HepG2 (cell line): ENCODE data around the gene SSBP1. TPM values are rescaled to one million over a fixed set of nuclear protein-coding genes. Genes with fewer than 3 reads are reported as not detected.

Source experiments
- ATAC-seq: fragments of 200-7000 bp; cut with Tn5 transposase; 3 replicates; pipeline ENCODE4 v1.9.1; 2020; ENCODE audit warnings: mild to moderate bottlenecking, moderate library complexity
- BruUV-seq: library from RNA; stranded (reverse); fragments of 400-500 nt; replicated peaks from 2 replicates; lab custom pipeline; 2021; lab: Mats Ljungman, UMichigan
- CTCF ChIA-PET: fragments of 300-600 bp; formaldehyde crosslinking; extraction: SDS; loops from one replicate; lab custom pipeline; 2021; ENCODE audit warnings: low total read pairs, inconsistent platforms, low intra/inter-chr PET ratio; lab: Yijun Ruan, JAX
- POLR2A ChIA-PET: fragments of 350-600 bp; sonication (Branson Sonifier 250); formaldehyde crosslinking; loops from one replicate; lab custom pipeline; 2020; ENCODE audit warnings: antibody characterized with exemption, inconsistent platforms; lab: Yijun Ruan, JAX
- DNase-seq: peaks from one replicate; pipeline ENCODE4 v3.0.0-alpha.2; 2015; ENCODE audit warnings: low spot score
- FAIRE-seq: peaks from 3 replicates; lab custom pipeline; 2011; peaks lifted over from hg19 to GRCh38; lab: Jason Lieb, UNC
- H2AFZ ChIP-seq: one replicate; pipeline ENCODE4 v1.6.1; 2011; ENCODE audit warnings: low read length, inconsistent platforms
- H3K27ac ChIP-seq: fragments of 300-600 bp; 3 replicates; pipeline ENCODE4 v1.8.0; 2011; ENCODE audit warnings: mixed run types, mild to moderate bottlenecking, mixed read lengths, low read length, inconsistent platforms; ENCODE audit not compliant: insufficient read depth; ENCODE audit errors: extremely low read length
- H3K27me3 ChIP-seq, 2 experiments: fragments of 200-600 bp in 1 of 2; 2 replicates in 1 of 2; 3 replicates in 1 of 2; pipeline versions ENCODE4 v1.6.0 to v1.8.0; 2011; ENCODE audit warnings: low read length in 2 of 2, mild to moderate bottlenecking in 2 of 2, moderate library complexity in 2 of 2, inconsistent platforms in 1 of 2; ENCODE audit not compliant: insufficient read depth in 2 of 2, control insufficient read depth in 1 of 2
- H3K36me3 ChIP-seq, 2 experiments: fragments of 200-600 bp in 1 of 2; replicated peaks in 1 of 2; 2 replicates in 1 of 2; 3 replicates in 1 of 2; pipeline versions ENCODE4 v1.5.1 to v1.8.0; 2011; ENCODE audit warnings: low read length in 2 of 2, inconsistent platforms in 1 of 2; ENCODE audit not compliant: insufficient read depth in 2 of 2, control insufficient read depth in 1 of 2
- H3K4me1 ChIP-seq: 2 replicates; pipeline ENCODE4 v1.5.1; 2012; ENCODE audit warnings: low read length, inconsistent platforms; ENCODE audit not compliant: insufficient read depth
- H3K4me2 ChIP-seq: 2 replicates; pipeline ENCODE4 v1.6.0; 2011; ENCODE audit warnings: low read depth, low read length, inconsistent platforms
- H3K4me3 ChIP-seq, 3 experiments: fragments of 200-600 bp in 1 of 3; sonication (generic), shearing (Covaris generic) in 1 of 3; replicated peaks in 1 of 3; 2 replicates each; pipeline ENCODE4 v1.5.1; 2011 to 2016; ENCODE audit warnings: low read length in 3 of 3, inconsistent platforms in 2 of 3, low read depth in 2 of 3, mild to moderate bottlenecking in 2 of 3, control low read depth in 1 of 3, mixed read lengths in 1 of 3; ENCODE audit not compliant: insufficient read depth in 1 of 3
- H3K79me2 ChIP-seq: one replicate; pipeline ENCODE4 v1.6.1; 2011; ENCODE audit warnings: low read length, inconsistent platforms; ENCODE audit not compliant: insufficient read depth
- H3K9ac ChIP-seq: 2 replicates; pipeline ENCODE4 v1.6.0; 2011; ENCODE audit warnings: mild to moderate bottlenecking, low read depth, low read length, inconsistent platforms; ENCODE audit not compliant: insufficient read depth
- H3K9me3 ChIP-seq: 2 replicates; pipeline ENCODE4 v1.5.1; 2012; ENCODE audit warnings: mild to moderate bottlenecking, low read length
- H4K20me1 ChIP-seq: 2 replicates; pipeline ENCODE4 v1.6.0; 2011; ENCODE audit warnings: inconsistent platforms, mild to moderate bottlenecking, low read length, moderate library complexity; ENCODE audit not compliant: insufficient read depth
- CREB1 ChIP-seq, 2 experiments: fragments of 450-650 bp in 1 of 2; IDR thresholded peaks; 2 replicates each; pipeline ENCODE4 v1.6.1; 2016 to 2017; ENCODE audit warnings: control low read depth in 1 of 2, mild to moderate bottlenecking in 1 of 2, missing compliant biosample characterization in 1 of 2, missing genetic modification characterization in 1 of 2
- FOSL1 ChIP-seq: sonication (generic); formaldehyde crosslinking; IDR thresholded peaks from 2 replicates; pipeline ENCODE4 v1.9.0; 2021; ENCODE audit warnings: missing genetic modification reagents, borderline replicate concordance
- HES4 ChIP-seq: sonication (generic); formaldehyde crosslinking; IDR thresholded peaks from 2 replicates; pipeline ENCODE4 v1.9.0; 2021; ENCODE audit warnings: mild to moderate bottlenecking, missing genetic modification reagents, borderline replicate concordance
- NFIC ChIP-seq: IDR thresholded peaks from 2 replicates; pipeline ENCODE4 v1.6.1; 2012; ENCODE audit warnings: mild to moderate bottlenecking, low read length, inconsistent platforms
- TCF7 ChIP-seq: sonication (generic); IDR thresholded peaks from 2 replicates; pipeline ENCODE4 v1.6.1; 2016; ENCODE audit warnings: antibody characterized with exemption, low read depth
- WGBS: methylation state at CpG from one replicate; pipeline ENCODE4 v1.1.6; 2017; ENCODE audit warnings: low lambda C conversion rate; 5-methylcytosine and 5-hydroxymethylcytosine counted together
- in situ Hi-C: cut with HindIII; loops from 2 replicates; pipeline ENCODE4 v1.10.0; 2017; ENCODE audit warnings: low pct_unique_long_range_greater_than_20kb; ENCODE audit not compliant: extremely low pct_ligation_motif_present
- intact Hi-C: fragments of 100-400 bp; cut with micrococcal nuclease; formaldehyde crosslinking; loops from one replicate; pipeline ENCODE4 v1.10.0; 2022; ENCODE audit not compliant: unreplicated experiment
- polyA plus RNA-seq, 8 experiments: library from polyadenylated mRNA; depleted of rRNA in 3 of 8; stranded (reverse) in 7 of 8; unstranded in 1 of 8; fragments of >200 nt; fragmentation: Illumina TruSeq in 4 of 8; extraction: Trizol in 4 of 8; gene quantifications; 2 replicates each; pipeline versions ENCODE4 v1.2.1 to v1.2.3, GENCODE V29; 2011 to 2016; ENCODE audit warnings: low read depth in 4 of 8, missing spikeins in 1 of 8, mixed read lengths in 1 of 8; ENCODE audit not compliant: insufficient read depth in 1 of 8
- total RNA-seq, 5 experiments: library from RNA; depleted of rRNA; stranded (reverse); fragments of >200 nt; fragmentation: Illumina TruSeq; extraction: Trizol; gene quantifications; 2 replicates each; pipeline ENCODE4 v1.2.3, GENCODE V29; 2016; ENCODE audit warnings: low read depth in 1 of 5
- TF ChIP-seq, protein P1 (sequence below): IDR thresholded peaks from 2 replicates; pipeline ENCODE4 v1.6.1; 2012; ENCODE audit warnings: low read length, improper control_type of control experiment
- TF ChIP-seq, protein P2 (sequence below): sonication (generic); formaldehyde crosslinking; IDR thresholded peaks from 2 replicates; pipeline ENCODE4 v1.4.0; 2020; ENCODE audit warnings: missing genetic modification reagents, borderline replicate concordance
- TF ChIP-seq, protein P3 (sequence below): sonication (generic); formaldehyde crosslinking; IDR thresholded peaks from 2 replicates; pipeline ENCODE4 v1.4.0; 2020; ENCODE audit warnings: low read depth, missing genetic modification reagents

The SSBP1 gene
- total and polyA plus RNA-seq, 2 of the 13 experiments (the other 11 are each of a cell fraction or from before 2014, with no cell fraction given) = 64.4 to 254 TPM

DNA sequence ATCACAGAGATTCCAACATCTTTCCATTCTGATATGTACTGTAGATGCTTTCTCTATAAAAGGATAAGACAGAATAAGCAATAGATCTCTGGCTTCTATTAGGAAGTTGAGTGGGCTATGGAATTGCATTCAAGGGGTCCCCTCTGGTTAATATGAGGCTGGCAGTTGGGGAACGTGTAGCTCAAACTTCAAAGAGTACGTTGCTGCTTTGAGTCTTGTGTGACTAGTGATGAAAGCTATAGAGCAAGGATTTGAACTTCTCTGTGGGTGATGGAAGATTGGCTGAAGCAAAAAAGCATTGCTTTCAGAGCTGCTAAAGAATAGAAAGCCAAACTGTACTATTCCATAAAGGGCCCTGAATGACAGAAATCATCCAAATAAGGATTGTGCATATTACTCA lies 23.6 kb upstream of the SSBP1 start (continued):
- TF ChIP-seq, protein P1, sequence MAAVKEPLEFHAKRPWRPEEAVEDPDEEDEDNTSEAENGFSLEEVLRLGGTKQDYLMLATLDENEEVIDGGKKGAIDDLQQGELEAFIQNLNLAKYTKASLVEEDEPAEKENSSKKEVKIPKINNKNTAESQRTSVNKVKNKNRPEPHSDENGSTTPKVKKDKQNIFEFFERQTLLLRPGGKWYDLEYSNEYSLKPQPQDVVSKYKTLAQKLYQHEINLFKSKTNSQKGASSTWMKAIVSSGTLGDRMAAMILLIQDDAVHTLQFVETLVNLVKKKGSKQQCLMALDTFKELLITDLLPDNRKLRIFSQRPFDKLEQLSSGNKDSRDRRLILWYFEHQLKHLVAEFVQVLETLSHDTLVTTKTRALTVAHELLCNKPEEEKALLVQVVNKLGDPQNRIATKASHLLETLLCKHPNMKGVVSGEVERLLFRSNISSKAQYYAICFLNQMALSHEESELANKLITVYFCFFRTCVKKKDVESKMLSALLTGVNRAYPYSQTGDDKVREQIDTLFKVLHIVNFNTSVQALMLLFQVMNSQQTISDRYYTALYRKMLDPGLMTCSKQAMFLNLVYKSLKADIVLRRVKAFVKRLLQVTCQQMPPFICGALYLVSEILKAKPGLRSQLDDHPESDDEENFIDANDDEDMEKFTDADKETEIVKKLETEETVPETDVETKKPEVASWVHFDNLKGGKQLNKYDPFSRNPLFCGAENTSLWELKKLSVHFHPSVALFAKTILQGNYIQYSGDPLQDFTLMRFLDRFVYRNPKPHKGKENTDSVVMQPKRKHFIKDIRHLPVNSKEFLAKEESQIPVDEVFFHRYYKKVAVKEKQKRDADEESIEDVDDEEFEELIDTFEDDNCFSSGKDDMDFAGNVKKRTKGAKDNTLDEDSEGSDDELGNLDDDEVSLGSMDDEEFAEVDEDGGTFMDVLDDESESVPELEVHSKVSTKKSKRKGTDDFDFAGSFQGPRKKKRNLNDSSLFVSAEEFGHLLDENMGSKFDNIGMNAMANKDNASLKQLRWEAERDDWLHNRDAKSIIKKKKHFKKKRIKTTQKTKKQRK = no peak
- TF ChIP-seq, all 625 proteins: peak for 0

DNA sequence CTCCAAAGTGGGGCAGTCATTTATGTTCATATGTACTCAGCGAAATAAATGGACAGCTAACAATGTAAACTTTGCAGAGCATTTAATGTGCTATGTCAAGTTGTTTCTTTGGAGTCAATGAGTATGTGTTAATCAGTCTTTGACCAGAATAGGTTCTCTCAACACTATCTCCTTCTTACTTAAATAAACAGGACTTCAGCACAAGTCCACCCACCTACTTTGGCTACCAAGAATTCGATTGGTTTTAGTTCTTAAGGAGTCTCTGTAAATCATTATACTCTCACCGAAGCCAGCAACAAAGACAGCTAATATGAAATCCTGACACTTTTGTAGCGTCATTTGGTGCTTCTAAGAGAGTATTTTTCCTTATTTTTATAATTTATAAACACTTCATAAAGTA lies 23.1 kb upstream of the SSBP1 start:
- CTCF ChIA-PET = no interaction called here
- BruUV-seq = no TSS peak
- under 1% methylated on average over 4 of the region's 4 CpGs for WGBS
- no peak overlapping the region for H3K9ac ChIP-seq
- TF ChIP-seq HES4 (CRISPR knock-in tag) = no peak
- TF ChIP-seq NFIC = no peak
- no peak for TF ChIP-seq CREB1 (IDR thresholded peaks at IDR 0.05)
- TF ChIP-seq CREB1 (CRISPR knock-in tag; IDR thresholded peaks at IDR 0.05) = no peak
- TF ChIP-seq, protein P2, sequence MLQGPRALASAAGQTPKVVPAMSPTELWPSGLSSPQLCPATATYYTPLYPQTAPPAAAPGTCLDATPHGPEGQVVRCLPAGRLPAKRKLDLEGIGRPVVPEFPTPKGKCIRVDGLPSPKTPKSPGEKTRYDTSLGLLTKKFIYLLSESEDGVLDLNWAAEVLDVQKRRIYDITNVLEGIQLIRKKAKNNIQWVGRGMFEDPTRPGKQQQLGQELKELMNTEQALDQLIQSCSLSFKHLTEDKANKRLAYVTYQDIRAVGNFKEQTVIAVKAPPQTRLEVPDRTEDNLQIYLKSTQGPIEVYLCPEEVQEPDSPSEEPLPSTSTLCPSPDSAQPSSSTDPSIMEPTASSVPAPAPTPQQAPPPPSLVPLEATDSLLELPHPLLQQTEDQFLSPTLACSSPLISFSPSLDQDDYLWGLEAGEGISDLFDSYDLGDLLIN (CRISPR knock-in tag) = no peak
- TF ChIP-seq FOSL1 = no peak
- no peak for TF ChIP-seq TCF7
- TF ChIP-seq, protein P3, sequence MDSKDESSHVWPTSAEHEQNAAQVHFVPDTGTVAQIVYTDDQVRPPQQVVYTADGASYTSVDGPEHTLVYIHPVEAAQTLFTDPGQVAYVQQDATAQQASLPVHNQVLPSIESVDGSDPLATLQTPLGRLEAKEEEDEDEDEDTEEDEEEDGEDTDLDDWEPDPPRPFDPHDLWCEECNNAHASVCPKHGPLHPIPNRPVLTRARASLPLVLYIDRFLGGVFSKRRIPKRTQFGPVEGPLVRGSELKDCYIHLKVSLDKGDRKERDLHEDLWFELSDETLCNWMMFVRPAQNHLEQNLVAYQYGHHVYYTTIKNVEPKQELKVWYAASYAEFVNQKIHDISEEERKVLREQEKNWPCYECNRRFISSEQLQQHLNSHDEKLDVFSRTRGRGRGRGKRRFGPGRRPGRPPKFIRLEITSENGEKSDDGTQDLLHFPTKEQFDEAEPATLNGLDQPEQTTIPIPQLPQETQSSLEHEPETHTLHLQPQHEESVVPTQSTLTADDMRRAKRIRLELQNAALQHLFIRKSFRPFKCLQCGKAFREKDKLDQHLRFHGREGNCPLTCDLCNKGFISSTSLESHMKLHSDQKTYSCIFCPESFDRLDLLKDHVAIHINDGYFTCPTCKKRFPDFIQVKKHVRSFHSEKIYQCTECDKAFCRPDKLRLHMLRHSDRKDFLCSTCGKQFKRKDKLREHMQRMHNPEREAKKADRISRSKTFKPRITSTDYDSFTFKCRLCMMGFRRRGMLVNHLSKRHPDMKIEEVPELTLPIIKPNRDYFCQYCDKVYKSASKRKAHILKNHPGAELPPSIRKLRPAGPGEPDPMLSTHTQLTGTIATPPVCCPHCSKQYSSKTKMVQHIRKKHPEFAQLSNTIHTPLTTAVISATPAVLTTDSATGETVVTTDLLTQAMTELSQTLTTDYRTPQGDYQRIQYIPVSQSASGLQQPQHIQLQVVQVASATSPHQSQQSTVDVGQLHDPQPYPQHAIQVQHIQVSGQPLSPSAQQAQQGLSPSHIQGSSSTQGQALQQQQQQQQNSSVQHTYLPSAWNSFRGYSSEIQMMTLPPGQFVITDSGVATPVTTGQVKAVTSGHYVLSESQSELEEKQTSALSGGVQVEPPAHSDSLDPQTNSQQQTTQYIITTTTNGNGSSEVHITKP (CRISPR knock-in tag) = no peak
- ATAC-seq (no peak), DNase-seq (no peak), FAIRE-seq (no peak)
- H3K4me3 ChIP-seq = no peak overlapping the region
- no peaks in the 10 kb centered on the region for H3K36me3 ChIP-seq
- H3K79me2 ChIP-seq = no peaks in the 10 kb centered on the region
- POLR2A ChIA-PET = interaction anchor here (0.9 kb wide), 1 partner anchor 19 kb away, joined by 3 read pairs; no protein-coding TSS in a partner anchor
- no peaks in the 10 kb centered on the region for H4K20me1 ChIP-seq
- H3K9me3 ChIP-seq = no peaks in the 10 kb centered on the region
- H3K4me2 ChIP-seq = no peak overlapping the region
- in situ Hi-C loops = no loop called here
- no peak overlapping the region for H2AFZ ChIP-seq
- peaks cover 14% of the 10 kb centered on the region for H3K4me1 ChIP-seq
- intact Hi-C loops = no loop called here
- no peak overlapping the region for H3K27ac ChIP-seq
- H3K27me3 ChIP-seq = no peaks in the 10 kb centered on the region; a peak in 1 of 5 replicates
